Mesenteric fat pad (tissue), 1 donor: ENCODE measurements around the gene FRMD4A. TPM values are rescaled to one million over a fixed set of nuclear protein-coding genes. Genes with fewer than 3 reads are reported as not detected.
"Not testable (repeated sequence)": the region's sequence is repeated elsewhere in the genome, so short reads cannot be mapped to it uniquely, and the experiment has no call there.

Source experiments
- DNase-seq: peaks from one replicate; pipeline ENCODE4 v3.0.0-alpha.2; 2020; ENCODE audit warnings: low spot score
- total RNA-seq: library from RNA; stranded (reverse); fragmentation: NEBNext Ultra II Directional; extraction: Animal tissue kit (Norgen Biotek cat#: 25700); gene quantifications from one replicate; pipeline ENCODE4 v1.2.1, GENCODE V29; 2021
- donor health status: DM: yes; HTN: yes; CAD: no.

The FRMD4A gene
- total RNA-seq, 1 donor from 2014 or later, result 188 TPM

GRCh38 chr10:13767148-13767547 is 563.6 kb downstream of the FRMD4A start:
- DNase-seq, result not testable (repeated sequence)

GRCh38 chr10:13765641-13766341 is 564.9 kb downstream of the FRMD4A start:
- DNase-seq, result no peak

- DNase-seq, result no peak
These were observed 569.1 kb downstream of the FRMD4A start for GRCh38 chr10:13761490-13762091.

- no peak for DNase-seq
These were observed 571.6 kb downstream of the FRMD4A start for GRCh38 chr10:13759168-13759567.

GRCh38 chr10:13758756-13759155 is 572.0 kb downstream of the FRMD4A start:
- no peak for DNase-seq

GRCh38 chr10:13758312-13758711 is 572.4 kb downstream of the FRMD4A start:
- DNase-seq, result no peak

GRCh38 chr10:13754277-13754676 is 576.4 kb downstream of the FRMD4A start:
- no peak for DNase-seq

- no peak for DNase-seq
These were observed 579.4 kb downstream of the FRMD4A start for GRCh38 chr10:13751191-13751764.

GRCh38 chr10:13750299-13751190 is 580.2 kb downstream of the FRMD4A start:
- DNase-seq, result no peak

- no peak for DNase-seq
These were observed 585.5 kb downstream of the FRMD4A start for GRCh38 chr10:13745271-13745670.

GRCh38 chr10:13743963-13744362 is 586.8 kb downstream of the FRMD4A start:
- DNase-seq, result no peak

- DNase-seq, result no peak
These were observed 587.5 kb downstream of the FRMD4A start for GRCh38 chr10:13743101-13743693.

GRCh38 chr10:13741438-13741837 is 589.3 kb downstream of the FRMD4A start:
- DNase-seq, result no peak

- no peak for DNase-seq
These were observed 590.3 kb downstream of the FRMD4A start for GRCh38 chr10:13740461-13740860.

GRCh38 chr10:13739183-13739582 is 591.5 kb downstream of the FRMD4A start:
- no peak for DNase-seq

GRCh38 chr10:13736506-13736905 is 594.2 kb downstream of the FRMD4A start:
- no peak for DNase-seq

GRCh38 chr10:13734151-13734550 is 596.6 kb downstream of the FRMD4A start:
- DNase-seq, result no peak

- no peak for DNase-seq
These were observed 597.7 kb downstream of the FRMD4A start for GRCh38 chr10:13733071-13733470.

GRCh38 chr10:13732465-13732881 is 598.3 kb downstream of the FRMD4A start:
- no peak for DNase-seq

- no peak for DNase-seq
These were observed 598.9 kb downstream of the FRMD4A start for GRCh38 chr10:13731799-13732198.

- DNase-seq, result no peak
These were observed 599.8 kb downstream of the FRMD4A start for GRCh38 chr10:13730956-13731355.
